HepG2 (cell line): ENCODE data around the gene ASIC3.

Experiments used
- BHLHE40 ChIP-seq: IDR thresholded peaks from 2 replicates; pipeline ENCODE4 v1.6.1; 2011; ENCODE audit warnings: low read length, improper control_type of control experiment
- BORCS8-MEF2B ChIP-seq: sonication (generic); formaldehyde crosslinking; IDR thresholded peaks from 2 replicates; pipeline ENCODE4 v1.8.0; 2022; ENCODE audit warnings: mild to moderate bottlenecking, missing genetic modification reagents
- CREM ChIP-seq, 2 experiments: sonication (generic) in 1 of 2; formaldehyde crosslinking in 1 of 2; IDR thresholded peaks; 2 replicates each; pipeline versions ENCODE4 v1.4.0 to v1.6.1; 2016 to 2020; ENCODE audit warnings: antibody characterized with exemption in 1 of 2, mild to moderate bottlenecking in 1 of 2, missing genetic modification reagents in 1 of 2
- CTCF ChIP-seq: sonication (generic); formaldehyde crosslinking; IDR thresholded peaks from 2 replicates; pipeline ENCODE4 v1.5.0; 2020; ENCODE audit warnings: mild to moderate bottlenecking, missing genetic modification reagents, moderate library complexity
- FOXJ3 ChIP-seq: sonication (generic); formaldehyde crosslinking; IDR thresholded peaks from 2 replicates; pipeline ENCODE4 v1.4.0; 2020; ENCODE audit warnings: missing genetic modification reagents, mild to moderate bottlenecking, borderline replicate concordance
- KAT7 ChIP-seq: IDR thresholded peaks from 2 replicates; pipeline ENCODE4 v1.6.1; 2018; ENCODE audit warnings: borderline replicate concordance, missing compliant biosample characterization
- KDM1A ChIP-seq: IDR thresholded peaks from 2 replicates; pipeline ENCODE4 v1.6.1; 2016; ENCODE audit warnings: missing compliant biosample characterization
- NR2C2 ChIP-seq: sonication (generic); formaldehyde crosslinking; IDR thresholded peaks from 2 replicates; pipeline ENCODE4 v1.4.0; 2020; ENCODE audit warnings: missing genetic modification reagents, mild to moderate bottlenecking, moderate library complexity, borderline replicate concordance
- PPARG ChIP-seq: conservative IDR thresholded peaks from 2 replicates; pipeline ENCODE4 v1.6.1; 2016; ENCODE audit warnings: missing biosample characterization, missing genetic modification reagents
- TCF12 ChIP-seq, 2 experiments: fragments of 450-650 bp in 1 of 2; sonication (generic) in 1 of 2; formaldehyde crosslinking in 1 of 2; IDR thresholded peaks; 2 replicates each; pipeline versions ENCODE4 v1.6.1 to v1.8.0; 2017 to 2022; ENCODE audit warnings: antibody characterized with exemption in 1 of 2, mild to moderate bottlenecking in 1 of 2, missing genetic modification reagents in 1 of 2, moderate library complexity in 1 of 2
- THAP11 ChIP-seq: IDR thresholded peaks from 2 replicates; pipeline ENCODE4 v1.6.1; 2016; ENCODE audit warnings: missing biosample characterization, missing genetic modification reagents
- ZNF230 ChIP-seq: sonication (generic); formaldehyde crosslinking; IDR thresholded peaks from 2 replicates; pipeline ENCODE4 v1.4.0; 2020; ENCODE audit warnings: mild to moderate bottlenecking, missing genetic modification reagents

DNA sequence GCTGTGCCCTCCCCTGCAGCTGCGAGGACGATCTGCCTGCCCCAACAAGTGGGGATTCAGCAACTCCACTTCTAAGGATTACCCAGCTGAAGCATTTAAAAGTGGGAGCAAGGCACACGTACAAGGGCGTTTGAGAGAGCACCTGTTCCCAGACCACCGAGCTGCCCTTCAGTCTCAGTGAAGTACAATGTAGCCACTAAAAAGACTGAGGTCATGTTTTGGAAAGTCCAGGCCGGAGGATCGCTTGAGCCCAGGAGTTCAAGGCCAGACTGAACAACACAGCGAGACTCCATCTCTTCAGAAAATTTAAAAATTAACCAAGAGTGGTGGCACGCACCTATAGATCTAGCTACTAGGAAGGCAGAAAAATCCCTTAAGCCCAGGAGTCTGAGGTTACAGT, 42.8 kb upstream of the ASIC3 start:
- no peak for TF ChIP-seq BORCS8-MEF2B (CRISPR knock-in tag)
- no peak for TF ChIP-seq BHLHE40
- no peak for TF ChIP-seq ZNF230
- no peak for TF ChIP-seq PPARG
- TF ChIP-seq CTCF (CRISPR knock-in tag) = no peak
- no peak for TF ChIP-seq CREM (IDR thresholded peaks at IDR 0.05)
- TF ChIP-seq CREM (CRISPR knock-in tag; IDR thresholded peaks at IDR 0.05) = no peak
- TF ChIP-seq KDM1A (CRISPR knock-in tag) = peak; percentile 74; the same call in 1 of the 2 replicates
- TF ChIP-seq NR2C2 (CRISPR knock-in tag) = peak; percentile 54
- TF ChIP-seq THAP11 (CRISPR knock-in tag) = no peak
- no peak for TF ChIP-seq TCF12 (IDR thresholded peaks at IDR 0.05)
- TF ChIP-seq TCF12 (CRISPR knock-in tag; IDR thresholded peaks at IDR 0.05) = no peak
- no peak for TF ChIP-seq FOXJ3
- TF ChIP-seq KAT7 (CRISPR knock-in tag) = no peak
